CD4-positive, alpha-beta T cell treated with Interleukin-1 beta for 1 hour (primary cell): ENCODE data around the gene OR5B3.
"Not testable (repeated sequence)": the region's sequence is repeated elsewhere in the genome, so short reads cannot be mapped to it uniquely, and the experiment has no call there.

Experiments used
- DNase-seq, 2 donors: peaks; one replicate each; pipeline ENCODE4 v3.0.0-alpha.2; 2020 to 2022

Gene OR5B3

DNA sequence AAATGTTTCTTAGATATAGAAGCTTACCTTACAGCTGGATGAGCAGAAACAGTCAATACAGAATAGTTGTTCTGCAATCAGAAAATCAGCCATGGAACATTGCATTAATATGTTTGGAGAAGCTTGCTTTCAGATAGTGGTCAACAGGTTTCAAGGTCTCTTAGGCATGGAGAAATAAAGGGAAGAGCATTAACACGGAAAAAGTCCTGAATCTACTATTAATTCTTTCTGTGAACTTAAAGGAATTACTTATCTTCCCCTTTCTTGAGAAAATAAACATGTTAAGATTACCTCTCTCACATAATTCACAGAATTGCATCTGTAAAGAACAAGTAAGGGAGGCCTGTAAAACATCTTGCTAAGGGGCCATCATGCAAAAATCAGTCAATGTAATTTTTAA lies at the start of gene OR5B3:
Gene OR5B3 (minus strand): TSS at position 101 of the 400 bp plus-strand sequence. CDS start 3,465 bp downstream, outside the sequence.
- no peak for DNase-seq

DNA sequence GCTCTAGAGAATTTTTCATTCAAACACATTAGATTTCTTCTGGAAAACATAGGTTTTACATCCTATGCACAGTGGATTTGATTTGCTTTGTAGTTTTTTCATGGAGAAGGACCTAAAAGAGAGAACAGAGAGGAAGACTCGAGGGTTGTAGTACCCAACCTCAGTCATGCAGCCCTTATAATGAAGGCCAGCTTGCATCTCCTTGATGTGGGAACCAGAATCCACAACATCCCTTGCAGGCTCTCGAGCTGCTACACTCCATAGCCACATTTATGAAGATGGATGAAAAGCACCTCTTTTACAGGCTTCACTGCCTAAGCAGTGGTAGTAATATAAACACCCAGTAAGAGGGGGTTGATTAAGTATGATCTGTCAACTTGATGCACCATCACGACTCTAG lies 44.9 kb upstream of the OR5B3 start:
- no peak for DNase-seq

DNA sequence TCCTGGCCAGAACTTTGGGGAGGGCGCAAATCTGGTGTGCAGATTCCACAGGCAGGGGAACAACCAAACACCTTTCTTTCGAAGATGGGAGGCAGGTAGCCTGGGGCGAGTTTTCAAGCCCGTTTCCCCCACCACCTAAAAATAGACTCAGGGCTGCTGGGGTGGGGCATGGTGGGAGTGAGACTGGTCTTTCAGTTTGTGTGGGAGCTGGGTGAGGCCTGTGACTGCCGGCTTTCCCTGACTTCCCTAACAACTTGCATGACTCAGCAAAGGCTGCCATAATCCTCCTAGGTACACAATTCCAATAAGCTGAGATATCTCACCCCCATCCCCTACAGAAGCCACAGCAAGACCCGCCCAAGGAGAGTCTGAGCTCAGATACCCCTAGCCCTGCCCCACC lies 39.6 kb upstream of the OR5B3 start:
- no peak for DNase-seq

DNA sequence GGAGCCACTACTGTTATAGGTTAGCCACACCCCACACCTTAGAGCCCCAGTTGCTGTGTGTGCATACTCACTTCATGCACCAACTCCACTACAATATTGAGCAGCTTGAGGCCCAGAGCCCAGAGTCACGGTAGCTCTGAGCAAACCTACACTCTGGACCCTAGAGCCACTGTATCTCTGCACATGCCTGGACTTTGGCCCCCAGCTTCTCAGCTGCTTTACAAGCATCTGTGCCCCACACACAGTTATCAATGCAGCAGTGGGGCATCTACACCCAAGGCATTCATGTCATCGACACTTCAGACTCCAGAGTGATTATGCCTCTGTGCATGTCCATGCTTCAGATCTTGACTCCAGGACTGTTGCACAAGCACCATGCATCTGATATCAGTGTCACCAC lies 37.6 kb upstream of the OR5B3 start:
- DNase-seq: no peak

DNA sequence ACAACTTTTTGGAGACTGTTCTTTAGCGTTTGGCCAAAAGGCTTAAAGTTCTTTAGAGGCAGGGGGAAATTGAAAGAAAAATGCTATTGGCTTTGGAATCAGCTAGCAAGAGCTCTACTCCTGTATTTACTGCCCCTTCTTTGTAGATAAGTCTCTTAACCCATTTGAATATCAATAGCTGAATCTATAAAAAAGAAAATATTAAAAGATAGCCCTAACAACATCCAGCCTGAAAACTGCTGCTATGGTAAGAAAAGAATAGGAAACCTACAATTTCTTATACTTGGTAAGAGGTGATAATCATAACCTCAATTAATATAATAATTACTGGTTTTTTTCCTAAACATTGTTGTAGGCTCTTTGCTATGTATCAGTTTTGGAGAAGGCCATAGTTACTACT lies 35.5 kb upstream of the OR5B3 start, which contains the start of gene OR5B12:
Gene OR5B12 (minus strand): TSS at position 101 of the 400 bp plus-strand sequence. CDS start 2,085 bp downstream, outside the sequence.
- DNase-seq: no peak

DNA sequence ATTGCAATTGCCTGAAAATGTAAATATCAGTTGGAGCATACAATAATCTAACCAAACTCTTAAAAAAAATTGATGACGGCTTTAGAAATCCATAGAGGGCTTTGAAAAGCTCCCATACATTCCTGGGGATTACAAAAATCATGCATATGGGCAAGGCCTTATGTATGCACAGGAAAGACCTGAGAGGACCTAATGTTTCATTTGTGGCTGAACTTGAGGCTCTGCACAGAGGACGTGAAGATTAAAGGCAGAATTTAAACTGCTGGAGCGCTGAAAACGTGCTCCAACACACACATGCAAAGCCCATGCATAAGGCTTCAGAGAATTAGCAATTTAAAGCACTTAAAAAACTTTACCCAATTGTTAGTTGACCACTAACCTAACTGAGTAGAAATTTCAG lies 31.8 kb upstream of the OR5B3 start:
- no peak for DNase-seq

DNA sequence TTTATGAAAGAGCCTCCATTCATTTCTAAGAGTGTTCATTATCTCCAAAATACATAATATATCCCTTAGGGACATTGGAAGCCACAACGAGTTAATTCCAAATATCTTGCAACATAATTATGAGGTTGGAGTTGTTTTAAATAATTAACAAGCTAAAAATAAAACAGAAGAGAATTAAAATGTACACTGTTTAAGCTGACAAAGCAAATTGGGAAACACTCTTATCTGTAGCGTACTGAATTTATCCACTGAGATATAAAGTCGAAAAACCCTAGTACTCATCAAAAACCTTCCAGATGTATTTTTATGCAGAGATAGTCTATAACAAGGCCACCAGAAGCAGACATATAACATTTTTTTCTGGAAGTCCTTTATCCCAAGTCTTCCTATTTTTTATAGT lies 27.5 kb upstream of the OR5B3 start:
- DNase-seq: no peak

DNA sequence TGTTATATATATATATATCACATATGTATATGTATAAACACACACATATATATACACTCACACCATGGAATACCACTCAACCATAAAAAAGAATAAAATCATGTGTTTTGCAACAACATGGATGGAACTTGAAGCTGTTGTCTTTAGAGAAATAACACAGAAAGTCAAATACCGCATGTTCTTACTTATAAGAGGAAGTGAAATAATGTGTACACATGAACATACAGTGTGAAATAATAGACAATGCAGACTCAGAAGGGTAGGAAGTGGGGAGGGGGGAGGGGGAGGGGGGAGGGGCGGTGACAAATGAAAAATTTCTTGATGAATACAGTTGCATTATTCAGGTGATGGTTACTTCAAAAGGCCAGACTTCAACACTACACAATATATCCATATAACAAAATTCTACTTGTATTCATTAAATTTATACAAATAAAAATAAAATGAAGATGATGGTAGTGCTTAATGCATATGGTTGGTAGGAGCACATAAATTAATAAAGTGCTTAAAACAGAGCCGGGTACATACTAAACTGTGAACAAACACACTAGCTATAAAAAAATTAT lies 27.0 kb upstream of the OR5B3 start:
- DNase-seq: no peak

DNA sequence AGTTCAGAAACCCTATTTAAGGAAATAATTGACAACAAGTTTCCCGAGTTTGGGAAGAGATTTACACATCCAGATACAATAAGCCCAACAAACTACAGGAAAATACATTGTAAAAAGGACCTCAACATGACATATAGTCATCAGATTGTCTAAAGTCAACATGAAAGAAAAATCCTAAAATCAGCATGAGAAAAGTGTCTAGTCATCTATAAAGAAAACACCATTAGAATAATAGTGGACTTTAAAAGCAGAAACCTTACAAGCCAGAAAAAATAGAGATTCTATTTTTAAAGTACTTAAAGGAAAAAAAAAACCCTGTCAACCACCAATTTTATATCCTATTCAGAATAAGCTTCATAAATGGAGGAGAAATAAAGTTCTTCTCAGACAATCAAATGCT lies 22.6 kb upstream of the OR5B3 start:
- no peak for DNase-seq

DNA sequence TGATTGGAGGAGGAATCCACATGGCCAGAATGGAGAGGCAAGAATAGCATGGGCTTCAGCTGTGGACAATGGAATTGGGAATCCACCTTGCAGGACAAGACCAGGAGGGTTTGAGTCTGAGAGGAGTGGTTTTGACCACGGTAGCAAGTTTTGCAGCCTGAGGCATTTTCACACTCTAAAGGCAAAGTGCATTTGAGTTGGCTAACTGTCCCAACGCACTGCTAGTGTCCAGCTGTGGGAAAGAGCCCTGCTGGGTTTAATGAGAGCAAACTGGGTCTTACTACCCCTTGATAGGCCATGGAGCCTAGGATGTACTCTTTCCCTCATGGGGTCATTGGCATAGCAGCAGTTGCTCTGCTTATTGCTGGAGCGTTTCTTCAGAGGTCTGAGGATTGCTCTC lies 21.3 kb upstream of the OR5B3 start, which contains the start of gene OR5B2:
Gene OR5B2 (minus strand): TSS at position 101 of the 400 bp plus-strand sequence. CDS start 4,860 bp downstream, outside the sequence.
- no peak for DNase-seq

DNA sequence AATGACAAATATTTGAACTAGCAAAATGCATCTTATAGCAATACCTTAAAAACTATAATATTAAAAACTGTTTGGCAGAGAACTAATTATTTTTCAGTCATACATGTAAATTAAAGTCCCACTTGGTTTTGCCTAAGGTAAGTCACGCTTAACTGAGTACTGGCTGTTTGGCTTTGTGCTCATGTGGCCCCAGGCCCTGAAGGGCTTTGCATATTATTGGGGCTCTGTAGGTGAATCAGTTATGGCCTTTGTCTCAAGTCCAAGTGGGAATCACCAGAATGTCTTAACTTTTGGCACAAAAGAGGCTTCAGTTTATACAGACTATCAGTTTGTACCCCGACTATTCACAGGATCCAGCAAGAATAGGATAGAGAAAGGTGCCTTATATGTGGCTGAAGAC lies 7.1 kb downstream of the OR5B3 start:
- DNase-seq: not testable (repeated sequence)

DNA sequence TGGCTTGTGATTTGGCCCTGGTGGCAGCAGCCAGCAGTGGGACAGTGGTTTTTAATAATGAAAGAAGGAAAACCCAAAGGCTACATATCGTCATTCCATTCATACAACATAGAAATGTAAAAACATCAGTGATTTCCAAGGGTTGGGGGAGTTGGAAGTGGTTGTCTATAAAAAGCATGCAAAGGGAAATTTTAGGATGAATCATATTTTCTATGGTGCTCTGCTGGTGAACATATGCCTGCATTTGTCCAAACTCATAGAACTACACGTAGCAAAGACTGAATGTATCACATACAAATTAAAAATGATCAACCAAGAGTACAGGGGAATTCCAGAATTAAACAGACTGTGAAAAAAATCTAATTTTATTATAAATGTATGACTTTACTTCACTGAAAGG lies 11.1 kb downstream of the OR5B3 start:
- DNase-seq: no peak

DNA sequence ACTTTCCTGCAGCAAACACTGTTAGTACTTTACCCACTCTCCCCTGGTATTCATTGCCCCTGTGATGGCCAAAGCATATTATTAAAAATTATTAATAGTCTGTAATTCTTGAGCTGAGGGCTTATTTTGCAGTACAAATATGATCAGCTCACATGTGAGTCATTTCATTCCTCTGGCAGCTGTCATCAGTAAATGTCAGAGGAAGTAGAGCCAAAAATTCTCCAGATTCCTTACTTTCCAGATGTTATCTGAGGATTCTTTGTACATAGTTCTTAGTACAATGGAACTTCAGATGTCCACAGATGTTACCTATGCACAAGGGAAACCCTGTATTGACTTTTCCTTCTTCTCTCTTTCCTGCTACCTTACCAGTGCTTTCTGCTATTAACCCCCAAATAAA lies 12.5 kb downstream of the OR5B3 start:
- DNase-seq: no peak

DNA sequence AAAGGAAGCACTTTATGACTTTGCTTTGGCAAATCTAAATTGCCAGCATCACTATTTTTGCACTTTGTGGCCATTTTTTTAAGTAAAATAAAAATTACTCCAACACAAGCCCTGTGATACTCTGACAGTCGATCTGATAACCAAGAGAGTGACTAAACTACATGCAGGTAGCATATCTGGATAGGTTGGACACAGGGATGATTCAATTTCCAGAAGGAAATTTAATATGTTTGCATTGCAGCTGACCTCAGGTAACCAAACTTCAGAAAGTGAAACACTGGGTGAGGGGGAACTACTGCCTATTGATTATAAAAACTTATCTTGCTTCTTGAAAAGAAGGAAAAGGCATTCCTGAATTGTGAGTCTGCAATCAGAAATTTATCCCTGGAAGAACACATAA lies 13.9 kb downstream of the OR5B3 start:
- DNase-seq: no peak

DNA sequence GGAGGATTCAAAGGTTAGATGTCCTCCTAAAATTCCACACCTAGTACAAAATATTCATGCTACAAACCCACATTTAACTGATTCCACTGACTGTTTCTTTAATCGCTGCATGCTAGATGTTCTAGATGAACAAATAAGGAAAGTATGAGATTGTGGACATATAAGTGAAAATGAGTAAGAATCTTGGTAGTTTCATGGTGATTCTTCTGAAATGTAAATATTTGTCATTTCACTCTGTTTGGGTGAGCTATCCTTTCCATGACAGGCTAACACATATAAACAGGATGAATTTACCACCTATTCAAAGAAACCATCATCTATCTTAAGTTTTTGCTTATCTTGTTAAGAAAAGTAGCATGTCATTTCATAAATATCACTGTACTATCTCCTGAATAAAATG lies 14.8 kb downstream of the OR5B3 start:
- DNase-seq: no peak

DNA sequence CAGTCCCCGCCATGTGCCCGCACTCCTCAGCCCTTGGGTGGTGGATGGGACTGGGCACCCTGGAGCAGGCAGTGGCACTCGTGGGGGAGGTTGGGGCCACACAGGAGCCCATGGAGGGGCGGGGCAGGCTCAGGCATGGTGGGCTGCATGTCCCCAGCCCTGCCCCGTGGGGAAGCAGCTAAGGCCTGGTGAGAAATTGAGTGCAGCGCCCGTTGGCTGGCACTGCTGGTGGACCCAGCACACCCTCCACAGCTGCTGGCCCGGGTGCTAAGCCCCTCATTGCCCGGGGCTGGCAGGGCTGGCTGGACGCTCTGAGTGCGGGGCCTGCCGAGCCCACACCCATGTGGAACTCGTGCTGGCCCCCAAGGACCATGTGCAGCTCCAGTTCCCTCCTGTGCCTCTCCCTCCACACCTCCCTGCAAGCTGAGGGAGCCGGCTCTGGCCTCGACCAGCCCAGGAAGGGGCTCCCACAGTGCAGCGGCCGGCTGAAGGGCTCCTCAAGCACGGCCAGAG lies 16.1 kb downstream of the OR5B3 start:
- DNase-seq: no peak

DNA sequence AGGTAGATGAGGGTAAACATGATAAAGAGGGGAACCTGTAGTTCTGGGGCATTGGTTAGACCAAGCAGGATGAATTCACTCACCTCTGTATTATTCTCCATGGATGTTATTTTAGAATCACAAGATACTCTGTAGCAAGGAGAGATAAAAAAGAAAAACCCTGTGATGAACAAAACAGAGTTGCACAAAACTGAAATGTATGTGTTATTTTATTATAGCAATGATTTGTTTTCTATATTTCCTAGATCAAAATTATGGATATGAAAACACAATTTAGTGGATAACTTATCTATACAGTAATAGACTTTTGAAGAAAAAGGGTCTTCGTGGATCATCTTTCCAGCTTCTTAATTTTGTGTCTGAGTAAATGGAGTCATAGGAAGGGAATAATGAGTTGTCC lies 47.7 kb downstream of the OR5B3 start, which contains the start of gene OR5B17:
Gene OR5B17 (minus strand): TSS at position 101 of the 400 bp plus-strand sequence. CDS start 0 bp downstream, at position 101.
- DNase-seq: no peak

DNA sequence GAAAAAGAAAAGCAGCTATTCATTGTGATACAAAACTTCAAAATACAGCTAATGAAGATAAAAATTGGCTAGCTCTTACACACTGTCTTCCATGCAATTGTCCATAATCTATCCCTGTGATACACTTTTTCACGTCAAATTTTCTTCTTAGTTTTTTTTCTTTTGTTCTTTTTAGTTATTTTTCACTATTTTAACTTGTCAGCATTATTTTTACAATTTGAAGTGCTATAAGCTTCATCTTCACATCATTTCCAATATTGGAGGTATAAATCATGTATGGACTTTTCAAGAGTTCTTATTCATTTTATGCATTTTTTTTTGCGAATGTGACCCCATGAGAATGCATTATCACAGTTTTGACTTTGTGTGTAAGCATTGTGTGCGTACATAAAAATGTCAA lies 51.9 kb downstream of the OR5B3 start:
- no peak for DNase-seq
